Erythroblast (primary cell): ENCODE data around the gene DNAJC1.

ENCODE experiments used
- GATA1 ChIP-seq: IDR thresholded peaks from 2 replicates; pipeline ENCODE4 v1.6.1; 2011; ENCODE audit warnings: low read depth, mild to moderate bottlenecking, control low read depth, low read length, moderate library complexity
- POLR2A ChIP-seq: IDR thresholded peaks from 2 replicates; pipeline ENCODE4 v1.6.1; 2011; ENCODE audit warnings: mild to moderate bottlenecking, low read length

DNA sequence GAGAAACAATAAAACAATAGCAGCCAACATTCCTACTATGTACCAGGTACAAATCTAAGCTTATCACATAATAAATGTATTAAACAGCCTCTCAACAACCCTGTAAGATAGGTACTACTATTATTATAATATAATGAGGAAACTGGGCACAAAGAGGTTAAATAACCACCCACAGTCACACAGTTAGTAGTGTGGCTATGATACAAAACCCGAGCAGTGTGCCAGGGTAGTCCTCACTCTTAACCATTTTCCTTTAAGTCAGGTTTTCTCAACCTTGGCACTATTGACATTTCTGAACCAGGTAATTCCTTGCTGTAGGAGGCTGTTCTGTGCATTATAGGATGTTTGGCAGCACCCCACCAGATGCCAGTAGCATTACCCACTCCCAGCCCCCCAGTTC, 48.8 kb downstream of the DNAJC1 start:
- TF ChIP-seq POLR2A (no peak), GATA1 (no peak)
